ENCODE results near the gene RNF217.

The RNF217 gene

DNA sequence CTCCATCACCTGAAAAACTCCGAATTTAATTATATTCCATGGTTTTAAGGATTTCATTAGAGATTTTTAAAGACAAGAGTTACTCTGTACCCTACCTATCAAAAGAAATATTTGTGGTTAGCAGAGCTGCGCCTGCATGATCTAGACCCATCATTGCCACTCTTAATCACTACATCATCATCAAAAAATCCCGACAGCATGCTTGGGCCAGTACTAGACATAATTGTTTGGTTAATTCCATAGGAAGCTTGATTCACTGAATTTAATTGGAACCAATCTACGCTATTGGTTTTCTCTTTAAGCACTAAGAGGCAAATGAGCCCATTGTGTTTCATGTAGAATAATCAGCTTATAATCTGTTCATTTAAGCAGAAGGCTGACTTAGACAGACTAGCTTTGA is 33.4 kb upstream of the RNF217 start:
- no peaks in the 10 kb centered on the region for H3K36me3 ChIP-seq (replicated peaks in 1 of 2; ENCODE audit: control insufficient read depth in 2 of 2, insufficient read depth in 2 of 2, low read length in 2 of 2)
- H3K4ac ChIP-seq (ENCODE audit: low read length), result no peak overlapping the region
- H3K14ac ChIP-seq (ENCODE audit: low read length), result no peak overlapping the region
- H3K79me1 ChIP-seq (ENCODE audit: low read depth, low read length), result no peaks in the 10 kb centered on the region
- DNase-seq (ENCODE audit: low spot score), result no peak
- no peak overlapping the region for H2BK12ac ChIP-seq (ENCODE audit: low read length)
- no peak overlapping the region for H3K23ac ChIP-seq (ENCODE audit: low read depth, low read length, poor library complexity)
- no peak overlapping the region for H4K8ac ChIP-seq (ENCODE audit: low read depth, low read length)
- no peak overlapping the region for H2AFZ ChIP-seq (ENCODE audit: low read length)
- no peak overlapping the region for H2BK5ac ChIP-seq (ENCODE audit: low read length)
- no peak overlapping the region for H2AK5ac ChIP-seq (ENCODE audit: low read depth, low read length)
- peaks cover 0 to 2% of the 10 kb centered on the region in 2 donors for H3K4me1 ChIP-seq (ENCODE audit: control insufficient read depth in 2 of 2, insufficient read depth in 1 of 2, low read depth in 1 of 2, low read length in 2 of 2)
- H3K4me3 ChIP-seq (ENCODE audit: low read length in 2 of 2), result no peak overlapping the region
- no peaks in the 10 kb centered on the region for H3K9me3 ChIP-seq (replicated peaks in 1 of 2; ENCODE audit: control insufficient read depth in 2 of 2, insufficient read depth in 1 of 2, low read depth in 1 of 2, low read length in 2 of 2)
- H3K4me2 ChIP-seq (ENCODE audit: insufficient read depth, low read length, poor library complexity, severe bottlenecking), result no peak overlapping the region
- no peak overlapping the region for H2BK120ac ChIP-seq (ENCODE audit: low read depth, low read length)
- H4K91ac ChIP-seq (ENCODE audit: low read depth, low read length, poor library complexity), result no peak overlapping the region
- no peak overlapping the region for H3K27ac ChIP-seq (replicated peaks; ENCODE audit: low read length)
- no peak overlapping the region for H3K18ac ChIP-seq (ENCODE audit: low read length)
- WGBS, 2 donors (ENCODE audit: extremely low coverage in 2 of 2, insufficient read length in 2 of 2, insufficient replicate concordance in 1 of 2), result no CpG with 5 or more reads among the region's 4 CpGs
- no peaks in the 10 kb centered on the region for H3K27me3 ChIP-seq (ENCODE audit: control insufficient read depth in 3 of 3, insufficient read depth in 3 of 3, low read depth in 1 of 3, low read length in 3 of 3)
- H3K9ac ChIP-seq (ENCODE audit: low read depth, low read length, poor library complexity), result no peak overlapping the region
- H2BK15ac ChIP-seq (ENCODE audit: low read length), result no peak overlapping the region

DNA sequence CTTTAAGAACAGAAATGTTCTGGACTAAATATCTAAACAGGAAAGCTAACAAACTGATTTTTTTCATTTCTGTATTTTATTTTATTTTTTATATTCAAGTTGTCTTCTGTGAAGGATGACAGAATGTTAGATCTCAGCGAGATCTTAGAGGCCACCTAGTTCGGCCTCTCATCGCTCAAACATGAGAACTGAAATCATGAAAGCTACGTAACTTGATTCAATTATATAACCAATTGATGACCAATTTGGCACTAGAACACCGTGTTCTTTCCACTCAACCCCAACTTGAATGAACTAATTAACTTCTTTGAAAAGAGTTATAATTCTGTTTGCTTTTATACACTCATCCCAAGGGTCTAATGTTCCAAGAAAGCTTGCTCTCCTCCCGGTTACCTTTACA is 24.6 kb upstream of the RNF217 start:
- Histone ChIP-seq H3K18ac (ENCODE audit: low read length) (no peak overlapping the region), H2BK5ac (ENCODE audit: low read length) (no peak overlapping the region), H3K4me3 (ENCODE audit: low read length in 2 of 2) (no peak overlapping the region), H2AFZ (ENCODE audit: low read length) (no peak overlapping the region), H3K9ac (ENCODE audit: low read depth, low read length, poor library complexity) (no peak overlapping the region), H2AK5ac (ENCODE audit: low read depth, low read length) (no peak overlapping the region), H3K4ac (ENCODE audit: low read length) (no peak overlapping the region), H3K79me1 (ENCODE audit: low read depth, low read length) (no peaks in the 10 kb centered on the region), H2BK15ac (ENCODE audit: low read length) (no peak overlapping the region), H3K23ac (ENCODE audit: low read depth, low read length, poor library complexity) (no peak overlapping the region), H3K4me1 (ENCODE audit: control insufficient read depth in 2 of 2, insufficient read depth in 1 of 2, low read depth in 1 of 2, low read length in 2 of 2) (no peaks in the 10 kb centered on the region), H4K8ac (ENCODE audit: low read depth, low read length) (no peak overlapping the region), H3K4me2 (ENCODE audit: insufficient read depth, low read length, poor library complexity, severe bottlenecking) (no peak overlapping the region), H2BK12ac (ENCODE audit: low read length) (no peak overlapping the region), H4K91ac (ENCODE audit: low read depth, low read length, poor library complexity) (no peak overlapping the region), H3K9me3 (replicated peaks in 1 of 2; ENCODE audit: control insufficient read depth in 2 of 2, insufficient read depth in 1 of 2, low read depth in 1 of 2, low read length in 2 of 2) (no peaks in the 10 kb centered on the region), H3K27ac (replicated peaks; ENCODE audit: low read length) (no peak overlapping the region), H3K27me3 (ENCODE audit: control insufficient read depth in 3 of 3, insufficient read depth in 3 of 3, low read depth in 1 of 3, low read length in 3 of 3) (no peaks in the 10 kb centered on the region), H3K36me3 (replicated peaks in 1 of 2; ENCODE audit: control insufficient read depth in 2 of 2, insufficient read depth in 2 of 2, low read length in 2 of 2) (no peaks in the 10 kb centered on the region), H3K14ac (ENCODE audit: low read length) (no peak overlapping the region), H2BK120ac (ENCODE audit: low read depth, low read length) (no peak overlapping the region)
- WGBS, 2 donors (ENCODE audit: extremely low coverage in 2 of 2, insufficient read length in 2 of 2, insufficient replicate concordance in 1 of 2), result no CpG with 5 or more reads among the region's 6 CpGs
- no peak for DNase-seq (ENCODE audit: low spot score)

DNA sequence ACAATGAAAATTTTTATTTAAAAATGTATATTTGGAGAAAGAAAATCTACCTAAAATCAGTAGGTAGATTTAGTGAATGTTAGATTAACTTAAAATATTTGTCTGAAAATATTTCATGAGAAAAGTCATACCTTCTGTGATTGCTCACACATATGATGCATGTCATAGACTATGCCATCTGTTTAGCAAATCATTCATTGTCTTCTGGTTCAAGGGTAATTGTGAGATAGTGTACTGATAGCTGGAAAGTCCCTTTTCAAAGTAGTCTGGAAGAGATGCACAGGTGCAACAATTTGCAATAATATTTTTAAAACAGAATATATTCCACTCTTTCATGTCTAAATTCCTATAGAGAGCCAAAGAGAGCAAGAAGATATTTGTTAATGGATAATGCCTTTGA is 21.0 kb upstream of the RNF217 start:
- Histone ChIP-seq H3K23ac (ENCODE audit: low read depth, low read length, poor library complexity) (no peak overlapping the region), H3K36me3 (replicated peaks in 1 of 2; ENCODE audit: control insufficient read depth in 2 of 2, insufficient read depth in 2 of 2, low read length in 2 of 2) (no peaks in the 10 kb centered on the region), H3K9ac (ENCODE audit: low read depth, low read length, poor library complexity) (no peak overlapping the region), H2AK5ac (ENCODE audit: low read depth, low read length) (no peak overlapping the region), H2BK15ac (ENCODE audit: low read length) (no peak overlapping the region), H3K4me3 (ENCODE audit: low read length in 2 of 2) (no peak overlapping the region), H4K8ac (ENCODE audit: low read depth, low read length) (no peak overlapping the region), H2AFZ (ENCODE audit: low read length) (no peak overlapping the region), H3K18ac (ENCODE audit: low read length) (no peak overlapping the region), H3K27ac (replicated peaks; ENCODE audit: low read length) (no peak overlapping the region), H2BK120ac (ENCODE audit: low read depth, low read length) (no peak overlapping the region), H3K14ac (ENCODE audit: low read length) (no peak overlapping the region), H2BK12ac (ENCODE audit: low read length) (no peak overlapping the region), H2BK5ac (ENCODE audit: low read length) (no peak overlapping the region), H3K4ac (ENCODE audit: low read length) (no peak overlapping the region), H4K91ac (ENCODE audit: low read depth, low read length, poor library complexity) (no peak overlapping the region), H3K9me3 (replicated peaks in 1 of 2; ENCODE audit: control insufficient read depth in 2 of 2, insufficient read depth in 1 of 2, low read depth in 1 of 2, low read length in 2 of 2) (no peaks in the 10 kb centered on the region), H3K4me2 (ENCODE audit: insufficient read depth, low read length, poor library complexity, severe bottlenecking) (no peak overlapping the region), H3K4me1 (ENCODE audit: control insufficient read depth in 2 of 2, insufficient read depth in 1 of 2, low read depth in 1 of 2, low read length in 2 of 2) (no peaks in the 10 kb centered on the region), H3K27me3 (ENCODE audit: control insufficient read depth in 3 of 3, insufficient read depth in 3 of 3, low read depth in 1 of 3, low read length in 3 of 3) (no peaks in the 10 kb centered on the region), H3K79me1 (ENCODE audit: low read depth, low read length) (no peaks in the 10 kb centered on the region)
- no peak for DNase-seq (ENCODE audit: low spot score)

DNA sequence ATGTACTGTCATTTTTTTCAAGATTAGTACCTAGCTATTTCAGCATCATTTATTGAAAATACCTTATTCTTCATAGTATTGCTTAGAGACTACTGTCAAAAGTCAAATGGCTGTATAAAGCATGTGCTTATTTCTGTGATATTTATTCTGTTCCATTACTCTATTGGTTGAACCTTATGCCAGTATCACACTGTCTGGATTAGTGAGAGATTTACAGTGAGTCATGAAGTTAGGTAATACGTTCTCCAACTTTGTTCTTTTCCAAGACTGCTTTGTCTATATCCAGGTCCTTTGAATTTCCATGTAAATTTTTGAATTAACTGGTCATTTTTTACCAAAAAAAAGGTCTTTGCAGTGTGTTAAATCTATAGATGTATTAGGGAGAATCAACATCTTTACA is 18.6 kb upstream of the RNF217 start:
- no peak overlapping the region for H3K9ac ChIP-seq (ENCODE audit: low read depth, low read length, poor library complexity)
- no peak overlapping the region for H3K4me3 ChIP-seq (ENCODE audit: low read length in 2 of 2)
- H2BK12ac ChIP-seq (ENCODE audit: low read length), result no peak overlapping the region
- no peak overlapping the region for H2AFZ ChIP-seq (ENCODE audit: low read length)
- H3K4me2 ChIP-seq (ENCODE audit: insufficient read depth, low read length, poor library complexity, severe bottlenecking), result no peak overlapping the region
- H3K27me3 ChIP-seq (ENCODE audit: control insufficient read depth in 3 of 3, insufficient read depth in 3 of 3, low read depth in 1 of 3, low read length in 3 of 3), result no peaks in the 10 kb centered on the region
- no peak overlapping the region for H2BK120ac ChIP-seq (ENCODE audit: low read depth, low read length)
- H3K23ac ChIP-seq (ENCODE audit: low read depth, low read length, poor library complexity), result no peak overlapping the region
- H4K91ac ChIP-seq (ENCODE audit: low read depth, low read length, poor library complexity), result no peak overlapping the region
- no peak overlapping the region for H2BK15ac ChIP-seq (ENCODE audit: low read length)
- H2AK5ac ChIP-seq (ENCODE audit: low read depth, low read length), result no peak overlapping the region
- no CpG with 5 or more reads among the region's 1 CpG for WGBS, 2 donors (ENCODE audit: extremely low coverage in 2 of 2, insufficient read length in 2 of 2, insufficient replicate concordance in 1 of 2)
- no peaks in the 10 kb centered on the region for H3K9me3 ChIP-seq (replicated peaks in 1 of 2; ENCODE audit: control insufficient read depth in 2 of 2, insufficient read depth in 1 of 2, low read depth in 1 of 2, low read length in 2 of 2)
- H3K79me1 ChIP-seq (ENCODE audit: low read depth, low read length), result no peaks in the 10 kb centered on the region
- H3K14ac ChIP-seq (ENCODE audit: low read length), result no peak overlapping the region
- no peak overlapping the region for H3K4ac ChIP-seq (ENCODE audit: low read length)
- no peak overlapping the region for H3K18ac ChIP-seq (ENCODE audit: low read length)
- no peak overlapping the region for H3K27ac ChIP-seq (replicated peaks; ENCODE audit: low read length)
- no peaks in the 10 kb centered on the region for H3K4me1 ChIP-seq (ENCODE audit: control insufficient read depth in 2 of 2, insufficient read depth in 1 of 2, low read depth in 1 of 2, low read length in 2 of 2)
- H4K8ac ChIP-seq (ENCODE audit: low read depth, low read length), result no peak overlapping the region
- H3K36me3 ChIP-seq (replicated peaks in 1 of 2; ENCODE audit: control insufficient read depth in 2 of 2, insufficient read depth in 2 of 2, low read length in 2 of 2), result no peaks in the 10 kb centered on the region
- no peak overlapping the region for H2BK5ac ChIP-seq (ENCODE audit: low read length)
- DNase-seq (ENCODE audit: low spot score), result no peak

All from neuronal stem cell (in vitro differentiated cells).